Osteoblast (primary cell): ENCODE data around the gene AKR1C2. TPM values are rescaled to one million over a fixed set of nuclear protein-coding genes. Genes with fewer than 3 reads are reported as not detected.
A peak's percentile ranks its signal among the peaks of the same experiment; 100 is the strongest.
"Not testable (repeated sequence)": the region's sequence is repeated elsewhere in the genome, so short reads cannot be mapped to it uniquely, and the experiment has no call there.

Experiments used
- DNase-seq: peaks from one replicate; pipeline ENCODE4 v3.0.0; 2011; ENCODE audit warnings: low spot score, mixed read lengths; ENCODE audit not compliant: insufficient read length; ENCODE audit errors: missing footprints
- H2AFZ ChIP-seq: 2 replicates; pipeline ENCODE4 v1.6.0; 2011; ENCODE audit warnings: mild to moderate bottlenecking, low read length
- H3K27ac ChIP-seq: 2 replicates; pipeline ENCODE4 v1.5.1; 2011; ENCODE audit warnings: mild to moderate bottlenecking, low read depth, low read length, moderate library complexity
- H3K27me3 ChIP-seq: 2 replicates; pipeline ENCODE4 v1.6.0; 2012; ENCODE audit warnings: mild to moderate bottlenecking, control low read depth, inconsistent platforms, low read length, moderate library complexity; ENCODE audit not compliant: insufficient read depth
- H3K36me3 ChIP-seq: 2 replicates; pipeline ENCODE4 v1.5.1; 2011; ENCODE audit warnings: mild to moderate bottlenecking, low read length, control low read depth, moderate library complexity; ENCODE audit not compliant: insufficient read depth
- H3K4me1 ChIP-seq: 2 replicates; pipeline ENCODE4 v1.5.1; 2011; ENCODE audit warnings: mild to moderate bottlenecking, low read length, control low read depth, moderate library complexity; ENCODE audit not compliant: insufficient read depth
- H3K4me2 ChIP-seq: 2 replicates; pipeline ENCODE4 v1.6.0; 2011; ENCODE audit warnings: mild to moderate bottlenecking, low read length; ENCODE audit not compliant: insufficient read depth
- H3K4me3 ChIP-seq: fragments of 200-600 bp; sonication (generic); 3 replicates; pipeline ENCODE4 v1.5.1; 2012; ENCODE audit warnings: mild to moderate bottlenecking, low read length, inconsistent platforms; ENCODE audit not compliant: insufficient read depth
- H3K79me2 ChIP-seq: 2 replicates; pipeline ENCODE4 v1.6.0; 2012; ENCODE audit warnings: mild to moderate bottlenecking, low read length, control low read depth, inconsistent platforms; ENCODE audit not compliant: insufficient read depth
- H3K9me3 ChIP-seq: 2 replicates; pipeline ENCODE4 v1.5.1; 2011; ENCODE audit warnings: low read depth, low read length, control low read depth
- H4K20me1 ChIP-seq: 2 replicates; pipeline ENCODE4 v1.6.0; 2012; ENCODE audit warnings: mild to moderate bottlenecking, low read length, control low read depth; ENCODE audit not compliant: insufficient read depth
- CTCF ChIP-seq: IDR thresholded peaks from 2 replicates; pipeline ENCODE4 v1.5.1; 2011; ENCODE audit warnings: mild to moderate bottlenecking, low read depth, low read length, moderate library complexity; ENCODE audit errors: extremely low read depth
- total RNA-seq: library from RNA; depleted of rRNA; stranded (reverse); fragments of >200 nt; gene quantifications from 2 replicates; pipeline ENCODE4 v1.2.3, GENCODE V29; 2012

AKR1C2 gene
- total RNA-seq, 1 donor = 46.0 TPM

GRCh38 chr10:4942931-4943330 lies 60.7 kb downstream of the AKR1C2 start:
- not testable (repeated sequence) for H3K9me3 ChIP-seq, H3K27me3 ChIP-seq, H4K20me1 ChIP-seq, H3K4me3 ChIP-seq, H3K36me3 ChIP-seq, H2AFZ ChIP-seq, H3K79me2 ChIP-seq
- peak; percentile 21 for TF ChIP-seq CTCF
- DNase-seq = peak; percentile 10
- peak overlapping the region; percentile 47 for H3K4me2 ChIP-seq
- peaks cover 62% of the 10 kb centered on the region for H3K4me1 ChIP-seq
- peak overlapping the region; percentile 82 for H3K27ac ChIP-seq

- Histone ChIP-seq H2AFZ (peak overlapping the region; percentile 67), H3K27me3 (no peaks in the 10 kb centered on the region), H3K4me1 (peaks cover 51% of the 10 kb centered on the region), H3K79me2 (no peaks in the 10 kb centered on the region), H3K4me2 (no peak overlapping the region), H3K9me3 (no peaks in the 10 kb centered on the region), H3K27ac (peak overlapping the region; percentile 82), H3K4me3 (no peak overlapping the region), H3K36me3 (no peaks in the 10 kb centered on the region), H4K20me1 (no peaks in the 10 kb centered on the region)
- DNase-seq = peak; percentile 56
- TF ChIP-seq CTCF = no peak
Measured at GRCh38 chr10:4941540-4942330, 61.9 kb downstream of the AKR1C2 start.

- H3K79me2 ChIP-seq, H4K20me1 ChIP-seq, DNase-seq, H3K27ac ChIP-seq, H3K27me3 ChIP-seq, H2AFZ ChIP-seq, H3K9me3 ChIP-seq, H3K4me2 ChIP-seq, H3K36me3 ChIP-seq, H3K4me3 ChIP-seq: not testable (repeated sequence)
- H3K4me1 ChIP-seq = peaks cover 45% of the 10 kb centered on the region
Measured at GRCh38 chr10:4940909-4941308, 62.7 kb downstream of the AKR1C2 start.

- H2AFZ ChIP-seq = peak overlapping the region; percentile 23
- not testable (repeated sequence) for H3K36me3 ChIP-seq
- H3K4me1 ChIP-seq = peaks cover 45% of the 10 kb centered on the region
Measured at GRCh38 chr10:4940073-4940428, 63.6 kb downstream of the AKR1C2 start.

More at GRCh38 chr10:4940073-4940428, 63.6 kb downstream of the AKR1C2 start:
- H3K4me3 ChIP-seq, H4K20me1 ChIP-seq, H3K27me3 ChIP-seq, DNase-seq, H3K79me2 ChIP-seq, H3K4me2 ChIP-seq, H3K9me3 ChIP-seq, H3K27ac ChIP-seq: not testable (repeated sequence)
